ENCODE results near the gene UBE2H. TPM values are rescaled to one million over a fixed set of nuclear protein-coding genes. Genes with fewer than 3 reads are reported as not detected.

UBE2H gene
- total and polyA plus RNA-seq, 2 experiments from 2014 or later: 73.4 to 98.9 TPM

GRCh38 chr7:129875160-129875559 lies 77.6 kb downstream of the UBE2H start:
- H3K4me3 ChIP-seq: no peak overlapping the region
- no peak for DNase-seq (ENCODE audit: low spot score)
- no peak overlapping the region for H2AFZ ChIP-seq
- no peak overlapping the region for H3K27ac ChIP-seq
- 81% methylated on average over 2 of the region's 2 CpGs for whole genome bisulfite sequencing (ENCODE audit: low lambda C conversion rate, missing lambda C conversion rate)
- H3K79me2 ChIP-seq: peaks cover 79% of the 10 kb centered on the region
- TF ChIP-seq CTCF (IDR thresholded peaks at IDR 0.05; ENCODE audit: poor library complexity): no peak
- TF ChIP-seq EZH2phosphoT487 (IDR thresholded peaks at IDR 0.05; ENCODE audit: low read depth, severe bottlenecking, unreplicated experiment): no peak
- no peak for TF ChIP-seq EZH2 (IDR thresholded peaks at IDR 0.05; ENCODE audit: borderline replicate concordance)
- H3K9me2 ChIP-seq (replicated peaks; ENCODE audit: insufficient read depth): no peaks in the 10 kb centered on the region
- H3K4me2 ChIP-seq: no peak overlapping the region
- H4K20me1 ChIP-seq (ENCODE audit: insufficient read depth, poor library complexity, severe bottlenecking): peaks cover 7% of the 10 kb centered on the region
- H3K9me3 ChIP-seq (ENCODE audit: low read depth): no peaks in the 10 kb centered on the region
- no peaks in the 10 kb centered on the region for H3K36me3 ChIP-seq (replicated peaks; ENCODE audit: insufficient read depth, low read depth)
- no peaks in the 10 kb centered on the region for H3K27me3 ChIP-seq
- peaks cover 6% of the 10 kb centered on the region for H3K4me1 ChIP-seq (ENCODE audit: insufficient read depth)

- H3K36me3 ChIP-seq (replicated peaks; ENCODE audit: insufficient read depth, low read depth): no peaks in the 10 kb centered on the region
- no peaks in the 10 kb centered on the region for H3K9me2 ChIP-seq (replicated peaks; ENCODE audit: insufficient read depth)
- no peak for DNase-seq (ENCODE audit: low spot score)
- no peak overlapping the region for H2AFZ ChIP-seq
- H4K20me1 ChIP-seq (ENCODE audit: insufficient read depth, poor library complexity, severe bottlenecking): peaks cover 10% of the 10 kb centered on the region
- H3K4me1 ChIP-seq (ENCODE audit: insufficient read depth): peaks cover 6% of the 10 kb centered on the region
- H3K27ac ChIP-seq: no peak overlapping the region
- no peak overlapping the region for H3K4me3 ChIP-seq
- TF ChIP-seq EZH2phosphoT487 (IDR thresholded peaks at IDR 0.05; ENCODE audit: low read depth, severe bottlenecking, unreplicated experiment): no peak
- TF ChIP-seq CTCF (IDR thresholded peaks at IDR 0.05; ENCODE audit: poor library complexity): no peak
- no peak for TF ChIP-seq EZH2 (IDR thresholded peaks at IDR 0.05; ENCODE audit: borderline replicate concordance)
- H3K27me3 ChIP-seq: no peaks in the 10 kb centered on the region
- peaks cover 79% of the 10 kb centered on the region for H3K79me2 ChIP-seq
- H3K9me3 ChIP-seq (ENCODE audit: low read depth): no peaks in the 10 kb centered on the region
- 89% methylated on average over 4 of the region's 4 CpGs for WGBS (ENCODE audit: low lambda C conversion rate, missing lambda C conversion rate)
- H3K4me2 ChIP-seq: no peak overlapping the region
Observed at GRCh38 chr7:129874722-129875121, 78.0 kb downstream of the UBE2H start.

- no peaks in the 10 kb centered on the region for H3K27me3 ChIP-seq
- TF ChIP-seq EZH2phosphoT487 (IDR thresholded peaks at IDR 0.05; ENCODE audit: low read depth, severe bottlenecking, unreplicated experiment): no peak
- TF ChIP-seq CTCF (IDR thresholded peaks at IDR 0.05; ENCODE audit: poor library complexity): no peak
- TF ChIP-seq EZH2 (IDR thresholded peaks at IDR 0.05; ENCODE audit: borderline replicate concordance): no peak
- no peaks in the 10 kb centered on the region for H3K9me3 ChIP-seq (ENCODE audit: low read depth)
- 88% methylated on average over 5 of the region's 5 CpGs for WGBS (ENCODE audit: low lambda C conversion rate, missing lambda C conversion rate)
- no peak overlapping the region for H3K4me3 ChIP-seq
- H3K27ac ChIP-seq: no peak overlapping the region
- H3K9me2 ChIP-seq (replicated peaks; ENCODE audit: insufficient read depth): no peaks in the 10 kb centered on the region
- no peak overlapping the region for H3K4me2 ChIP-seq
- H2AFZ ChIP-seq: no peak overlapping the region
- peaks cover 77% of the 10 kb centered on the region for H3K79me2 ChIP-seq
- H3K36me3 ChIP-seq (replicated peaks; ENCODE audit: insufficient read depth, low read depth): no peaks in the 10 kb centered on the region
- peaks cover 6% of the 10 kb centered on the region for H3K4me1 ChIP-seq (ENCODE audit: insufficient read depth)
- DNase-seq (ENCODE audit: low spot score): no peak
- peaks cover 15% of the 10 kb centered on the region for H4K20me1 ChIP-seq (ENCODE audit: insufficient read depth, poor library complexity, severe bottlenecking)
Observed at GRCh38 chr7:129872054-129872453, 80.7 kb downstream of the UBE2H start.

GRCh38 chr7:129870668-129871067 lies 82.1 kb downstream of the UBE2H start:
- peaks cover 23% of the 10 kb centered on the region for H4K20me1 ChIP-seq (ENCODE audit: insufficient read depth, poor library complexity, severe bottlenecking)
- DNase-seq (ENCODE audit: low spot score): no peak
- no peaks in the 10 kb centered on the region for H3K9me2 ChIP-seq (replicated peaks; ENCODE audit: insufficient read depth)
- H3K27me3 ChIP-seq: no peaks in the 10 kb centered on the region
- WGBS (ENCODE audit: low lambda C conversion rate, missing lambda C conversion rate): 97% methylated on average over 4 of the region's 4 CpGs
- H2AFZ ChIP-seq: no peak overlapping the region
- no peak overlapping the region for H3K4me2 ChIP-seq
- no peak overlapping the region for H3K4me3 ChIP-seq
- TF ChIP-seq EZH2phosphoT487 (IDR thresholded peaks at IDR 0.05; ENCODE audit: low read depth, severe bottlenecking, unreplicated experiment) (no peak), EZH2 (IDR thresholded peaks at IDR 0.05; ENCODE audit: borderline replicate concordance) (no peak), CTCF (IDR thresholded peaks at IDR 0.05; ENCODE audit: poor library complexity) (no peak)
- no peaks in the 10 kb centered on the region for H3K36me3 ChIP-seq (replicated peaks; ENCODE audit: insufficient read depth, low read depth)
- peaks cover 78% of the 10 kb centered on the region for H3K79me2 ChIP-seq
- H3K27ac ChIP-seq: no peak overlapping the region
- peaks cover 2% of the 10 kb centered on the region for H3K4me1 ChIP-seq (ENCODE audit: insufficient read depth)
- no peaks in the 10 kb centered on the region for H3K9me3 ChIP-seq (ENCODE audit: low read depth)
